ENCODE results near the gene PCNT. TPM values are rescaled to one million over a fixed set of nuclear protein-coding genes. Genes with fewer than 3 reads are reported as not detected.
"Not testable (repeated sequence)": the region's sequence is repeated elsewhere in the genome, so short reads cannot be mapped to it uniquely, and the experiment has no call there.

Gene PCNT
- total and polyA plus RNA-seq, 2 experiments from 2014 or later: 18.3 to 26.6 TPM

DNA sequence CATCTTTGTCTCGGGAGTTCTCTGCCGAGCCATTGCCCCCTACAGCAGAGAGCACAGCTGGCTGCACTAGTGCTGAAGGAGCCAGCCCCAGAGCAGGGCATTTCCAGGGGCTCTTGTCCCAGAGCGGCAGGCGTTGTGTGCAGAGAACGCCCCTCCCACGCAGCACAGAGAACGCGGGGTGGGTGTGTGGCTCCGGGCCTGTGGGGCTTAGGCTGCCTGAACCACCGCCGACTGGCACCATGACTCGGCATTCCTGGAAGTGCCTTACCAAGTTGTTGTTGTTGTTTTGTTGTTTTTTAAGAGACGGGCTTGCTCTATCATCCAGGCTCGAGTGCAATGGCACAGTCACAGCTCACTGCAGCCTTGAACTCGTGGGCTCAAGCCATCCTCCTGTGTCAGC, 119.0 kb downstream of the PCNT start:
- peaks cover 16% of the 10 kb centered on the region for H3K36me3 ChIP-seq
- H3K27ac ChIP-seq: no peak overlapping the region
- H3K9me3 ChIP-seq (ENCODE audit: low read depth): no peaks in the 10 kb centered on the region
- TF ChIP-seq, protein P1, sequence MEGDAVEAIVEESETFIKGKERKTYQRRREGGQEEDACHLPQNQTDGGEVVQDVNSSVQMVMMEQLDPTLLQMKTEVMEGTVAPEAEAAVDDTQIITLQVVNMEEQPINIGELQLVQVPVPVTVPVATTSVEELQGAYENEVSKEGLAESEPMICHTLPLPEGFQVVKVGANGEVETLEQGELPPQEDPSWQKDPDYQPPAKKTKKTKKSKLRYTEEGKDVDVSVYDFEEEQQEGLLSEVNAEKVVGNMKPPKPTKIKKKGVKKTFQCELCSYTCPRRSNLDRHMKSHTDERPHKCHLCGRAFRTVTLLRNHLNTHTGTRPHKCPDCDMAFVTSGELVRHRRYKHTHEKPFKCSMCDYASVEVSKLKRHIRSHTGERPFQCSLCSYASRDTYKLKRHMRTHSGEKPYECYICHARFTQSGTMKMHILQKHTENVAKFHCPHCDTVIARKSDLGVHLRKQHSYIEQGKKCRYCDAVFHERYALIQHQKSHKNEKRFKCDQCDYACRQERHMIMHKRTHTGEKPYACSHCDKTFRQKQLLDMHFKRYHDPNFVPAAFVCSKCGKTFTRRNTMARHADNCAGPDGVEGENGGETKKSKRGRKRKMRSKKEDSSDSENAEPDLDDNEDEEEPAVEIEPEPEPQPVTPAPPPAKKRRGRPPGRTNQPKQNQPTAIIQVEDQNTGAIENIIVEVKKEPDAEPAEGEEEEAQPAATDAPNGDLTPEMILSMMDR (IDR thresholded peaks at IDR 0.05; ENCODE audit: low read depth, low read length): no peak
- no peak overlapping the region for H3K4me3 ChIP-seq
- no peak for DNase-seq (ENCODE audit: low read depth in 1 of 2, low spot score in 1 of 2)
- no peaks in the 10 kb centered on the region for H3K27me3 ChIP-seq
- no peaks in the 10 kb centered on the region for H3K4me1 ChIP-seq (ENCODE audit: low read depth)

DNA sequence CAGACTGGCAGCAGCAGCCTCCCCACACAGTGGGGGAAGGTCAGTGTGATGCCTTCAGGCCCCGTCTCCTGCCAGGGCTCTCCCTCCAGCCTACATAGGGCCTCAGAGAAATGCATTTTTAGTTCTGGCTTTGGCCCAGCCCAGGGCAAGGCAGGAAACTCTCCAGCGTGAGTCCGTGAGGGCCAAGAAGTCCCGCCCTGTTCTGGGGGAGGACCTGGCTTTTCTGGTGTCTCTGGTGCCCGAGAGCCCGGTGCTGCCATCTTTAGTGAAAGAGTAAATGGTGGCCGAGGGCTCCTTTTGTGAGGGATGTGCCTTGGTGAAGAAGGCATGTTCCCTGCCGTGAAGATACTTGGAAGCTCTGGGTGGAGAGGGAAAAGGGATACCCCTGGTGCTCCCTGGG, 120.0 kb downstream of the PCNT start:
- Histone ChIP-seq H3K4me1 (ENCODE audit: low read depth) (no peaks in the 10 kb centered on the region), H3K4me3 (no peak overlapping the region), H3K9me3 (ENCODE audit: low read depth) (no peaks in the 10 kb centered on the region), H3K27me3 (no peaks in the 10 kb centered on the region), H3K27ac (peak overlapping the region; percentile 67), H3K36me3 (peaks cover 13% of the 10 kb centered on the region)
- no peak for DNase-seq (ENCODE audit: low read depth in 1 of 2, low spot score in 1 of 2)
- TF ChIP-seq, protein P1 (IDR thresholded peaks at IDR 0.05; ENCODE audit: low read depth, low read length): no peak

DNA sequence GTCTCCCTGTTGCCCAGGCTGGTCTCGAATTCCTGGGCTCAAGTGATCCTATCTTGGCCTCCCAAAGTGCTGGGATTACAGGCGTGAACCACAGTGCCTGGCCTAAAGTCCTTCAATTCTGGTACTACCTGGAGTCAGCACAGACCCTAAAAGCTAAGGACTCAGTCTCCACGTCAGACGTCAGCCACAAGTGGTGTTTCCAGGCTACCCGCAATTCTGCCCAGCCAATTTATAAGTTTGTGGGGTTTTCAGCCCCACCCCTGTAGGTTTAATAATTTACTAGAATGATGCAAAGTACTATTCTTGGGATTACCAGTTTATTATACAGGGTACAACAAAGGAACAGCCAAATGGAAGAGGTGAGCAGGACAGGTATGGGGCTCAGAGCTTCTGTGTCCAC, 124.2 kb downstream of the PCNT start:
- H3K9me3 ChIP-seq (ENCODE audit: low read depth): no peaks in the 10 kb centered on the region
- H3K36me3 ChIP-seq: no peaks in the 10 kb centered on the region
- TF ChIP-seq, protein P1 (IDR thresholded peaks at IDR 0.05; ENCODE audit: low read depth, low read length): no peak
- no peak overlapping the region for H3K4me3 ChIP-seq
- H3K4me1 ChIP-seq (ENCODE audit: low read depth): peaks cover 4% of the 10 kb centered on the region
- DNase-seq (ENCODE audit: low read depth in 1 of 2, low spot score in 1 of 2): no peak
- no peaks in the 10 kb centered on the region for H3K27me3 ChIP-seq
- no peak overlapping the region for H3K27ac ChIP-seq

DNA sequence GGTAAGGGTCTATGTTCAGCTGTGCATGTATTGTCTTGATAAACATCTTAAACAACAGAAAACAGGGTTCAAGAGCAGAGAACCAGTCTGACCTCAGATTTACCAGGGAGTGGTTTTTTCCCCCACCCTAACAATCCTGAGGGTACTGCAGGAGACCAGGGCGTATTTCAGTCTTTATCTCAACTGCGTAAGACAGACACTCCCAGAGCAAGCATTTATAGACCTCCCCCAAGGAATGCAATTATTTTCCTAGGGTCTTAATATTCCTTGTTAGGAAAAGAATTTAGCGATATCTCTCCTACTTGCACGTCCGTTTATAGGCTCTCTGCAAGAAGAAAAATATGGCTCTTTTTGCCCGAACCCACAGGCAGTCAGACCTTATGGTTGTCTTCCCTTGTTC, 124.9 kb downstream of the PCNT start:
- H3K36me3 ChIP-seq; H3K27ac ChIP-seq; H3K4me3 ChIP-seq; H3K4me1 ChIP-seq (ENCODE audit: low read depth); DNase-seq (ENCODE audit: low read depth in 1 of 2, low spot score in 1 of 2); H3K9me3 ChIP-seq (ENCODE audit: low read depth); H3K27me3 ChIP-seq: not testable (repeated sequence)

DNA sequence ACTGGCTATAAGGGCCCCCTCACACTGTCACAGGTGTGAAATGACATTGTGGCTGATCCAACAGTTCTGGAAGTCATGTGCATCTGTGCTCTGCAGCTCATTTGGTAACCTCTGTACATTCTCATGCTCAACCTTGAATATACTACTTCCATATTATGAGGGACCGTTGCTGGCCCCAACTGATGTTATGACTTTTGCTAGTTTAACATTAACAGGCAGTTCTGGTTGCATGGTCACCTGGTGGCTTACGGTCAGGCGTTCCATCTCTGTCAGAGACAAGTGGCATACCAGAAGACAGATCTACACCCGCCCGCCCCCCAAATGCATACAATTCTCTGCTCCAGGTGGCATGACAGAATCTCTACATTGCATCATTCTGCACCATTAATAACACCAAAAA, 128.8 kb downstream of the PCNT start:
- Histone ChIP-seq H3K27me3 (no peaks in the 10 kb centered on the region), H3K4me1 (ENCODE audit: low read depth) (peaks cover 29% of the 10 kb centered on the region), H3K27ac (peak overlapping the region; percentile 23), H3K36me3 (peaks cover 4% of the 10 kb centered on the region), H3K4me3 (no peak overlapping the region), H3K9me3 (ENCODE audit: low read depth) (no peaks in the 10 kb centered on the region)
- TF ChIP-seq, protein P1 (IDR thresholded peaks at IDR 0.05; ENCODE audit: low read depth, low read length): no peak
- no peak for DNase-seq (ENCODE audit: low read depth in 1 of 2, low spot score in 1 of 2)

DNA sequence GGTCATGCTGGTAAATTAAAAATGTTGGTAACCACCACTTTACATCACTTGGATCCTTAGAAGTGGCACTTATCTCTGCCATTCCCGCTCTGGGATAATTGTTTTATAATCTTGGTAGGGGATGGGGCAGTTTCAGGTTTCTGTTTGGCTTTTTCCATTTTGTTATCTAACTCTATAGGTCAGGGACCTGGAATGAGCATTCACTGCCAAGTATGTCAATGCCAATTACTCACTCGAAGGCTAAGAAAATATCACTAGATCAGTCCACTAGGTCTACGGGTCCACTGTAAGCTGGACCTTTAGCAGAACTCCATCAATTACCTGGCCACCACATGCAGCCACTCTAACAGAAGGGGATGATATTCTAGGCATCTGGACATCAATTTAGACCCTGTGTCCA, 130.2 kb downstream of the PCNT start:
- Histone ChIP-seq H3K4me3 (no peak overlapping the region), H3K36me3 (peaks cover 4% of the 10 kb centered on the region), H3K27me3 (no peaks in the 10 kb centered on the region), H3K4me1 (ENCODE audit: low read depth) (peaks cover 30% of the 10 kb centered on the region), H3K27ac (no peak overlapping the region), H3K9me3 (ENCODE audit: low read depth) (no peaks in the 10 kb centered on the region)
- TF ChIP-seq, protein P1 (IDR thresholded peaks at IDR 0.05; ENCODE audit: low read depth, low read length): no peak
- no peak for DNase-seq (ENCODE audit: low read depth in 1 of 2, low spot score in 1 of 2)

Data from cardiac muscle cell (in vitro differentiated cells and primary cell).